HG03095 (cell line): ENCODE data around the gene USP20.

ENCODE experiments used
- ATAC-seq: cut with Tn5 transposase; IDR thresholded peaks from one replicate; pipeline ENCODE4 v1.9.1; 2021; ENCODE audit warnings: moderate library complexity; ENCODE audit not compliant: unreplicated experiment

USP20 gene

GRCh38 chr9:129874261-129875101 lies 39.2 kb downstream of the USP20 start:
- ATAC-seq, result no peak

DNA sequence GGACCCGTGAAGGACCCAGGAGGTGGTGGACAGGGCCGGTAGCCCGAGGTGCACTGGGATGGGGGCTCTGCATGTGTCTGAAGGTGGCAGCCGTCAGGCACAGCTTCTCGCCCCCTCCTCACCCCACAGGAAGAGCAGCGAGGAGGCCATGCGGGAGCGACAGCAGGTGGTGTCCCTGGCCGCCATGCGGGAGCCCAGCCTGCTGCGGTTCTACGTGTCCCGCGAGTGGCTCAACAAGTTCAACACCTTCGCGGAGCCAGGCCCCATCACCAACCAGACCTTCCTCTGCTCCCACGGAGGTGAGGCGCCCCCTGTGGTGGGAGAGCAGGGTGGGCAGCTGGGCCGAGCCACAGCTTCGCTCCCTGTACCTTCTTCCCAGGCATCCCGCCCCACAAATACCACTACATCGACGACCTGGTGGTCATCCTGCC lies 39.9 kb downstream of the USP20 start:
- ATAC-seq, result no peak

- ATAC-seq, result no peak
These were observed 40.6 kb downstream of the USP20 start for GRCh38 chr9:129875687-129876395.

DNA sequence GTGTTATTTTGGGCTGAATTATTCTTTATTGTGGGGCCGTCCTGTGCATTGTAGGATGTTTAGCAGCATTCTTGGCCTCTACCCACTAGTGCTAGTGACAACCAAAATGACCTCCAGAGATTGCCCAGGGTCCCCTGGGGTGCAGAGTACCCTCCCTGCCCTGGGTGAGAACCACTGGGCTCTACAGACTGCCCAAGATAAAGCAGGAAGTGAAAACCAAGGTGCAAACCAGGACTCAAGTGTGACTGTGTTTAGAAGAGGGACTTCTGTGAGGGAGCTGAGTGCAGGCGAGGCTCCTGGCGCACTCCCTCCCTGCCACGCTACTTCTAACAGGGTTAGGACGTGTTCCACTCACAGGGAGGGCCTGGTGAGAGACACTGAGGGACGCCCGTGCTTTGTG lies 41.6 kb downstream of the USP20 start:
- no peak for ATAC-seq

- no peak for ATAC-seq
These were observed 43.0 kb downstream of the USP20 start for GRCh38 chr9:129878291-129878690.

- no peak for ATAC-seq
These were observed 43.9 kb downstream of the USP20 start for GRCh38 chr9:129879103-129879699.

DNA sequence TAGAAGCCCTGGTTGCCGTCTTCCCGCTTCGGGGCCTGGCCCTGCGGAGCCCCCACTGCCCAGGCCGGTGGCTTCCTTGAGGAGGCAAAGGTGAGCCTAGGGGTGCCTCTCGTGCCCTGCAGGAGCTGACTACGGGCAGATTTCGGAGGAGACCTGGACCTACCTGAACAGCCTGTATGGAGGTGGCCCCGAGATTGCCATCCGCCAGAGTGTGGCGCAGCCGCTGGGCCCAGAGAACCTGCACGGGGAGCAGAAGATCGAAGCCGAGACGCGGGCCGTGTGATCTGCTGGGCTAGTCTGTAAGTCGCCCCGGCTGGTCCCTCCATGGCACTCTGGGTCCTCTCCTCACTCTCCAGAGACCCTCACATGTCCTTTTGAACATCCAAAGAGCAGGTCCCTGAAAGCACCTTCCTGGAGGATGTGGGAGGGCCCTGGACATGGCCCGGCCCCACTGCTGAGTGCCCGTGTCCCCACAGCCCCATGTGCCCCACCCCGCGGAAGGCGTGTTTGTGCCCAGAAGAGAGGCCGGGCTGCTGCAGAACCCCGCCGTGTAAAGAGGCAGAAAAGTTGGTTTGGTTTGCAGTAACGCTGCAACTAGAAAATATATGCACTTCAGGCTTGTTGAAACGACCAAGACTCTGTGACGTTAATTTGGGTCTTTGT lies 44.9 kb downstream of the USP20 start:
- ATAC-seq, result no peak

DNA sequence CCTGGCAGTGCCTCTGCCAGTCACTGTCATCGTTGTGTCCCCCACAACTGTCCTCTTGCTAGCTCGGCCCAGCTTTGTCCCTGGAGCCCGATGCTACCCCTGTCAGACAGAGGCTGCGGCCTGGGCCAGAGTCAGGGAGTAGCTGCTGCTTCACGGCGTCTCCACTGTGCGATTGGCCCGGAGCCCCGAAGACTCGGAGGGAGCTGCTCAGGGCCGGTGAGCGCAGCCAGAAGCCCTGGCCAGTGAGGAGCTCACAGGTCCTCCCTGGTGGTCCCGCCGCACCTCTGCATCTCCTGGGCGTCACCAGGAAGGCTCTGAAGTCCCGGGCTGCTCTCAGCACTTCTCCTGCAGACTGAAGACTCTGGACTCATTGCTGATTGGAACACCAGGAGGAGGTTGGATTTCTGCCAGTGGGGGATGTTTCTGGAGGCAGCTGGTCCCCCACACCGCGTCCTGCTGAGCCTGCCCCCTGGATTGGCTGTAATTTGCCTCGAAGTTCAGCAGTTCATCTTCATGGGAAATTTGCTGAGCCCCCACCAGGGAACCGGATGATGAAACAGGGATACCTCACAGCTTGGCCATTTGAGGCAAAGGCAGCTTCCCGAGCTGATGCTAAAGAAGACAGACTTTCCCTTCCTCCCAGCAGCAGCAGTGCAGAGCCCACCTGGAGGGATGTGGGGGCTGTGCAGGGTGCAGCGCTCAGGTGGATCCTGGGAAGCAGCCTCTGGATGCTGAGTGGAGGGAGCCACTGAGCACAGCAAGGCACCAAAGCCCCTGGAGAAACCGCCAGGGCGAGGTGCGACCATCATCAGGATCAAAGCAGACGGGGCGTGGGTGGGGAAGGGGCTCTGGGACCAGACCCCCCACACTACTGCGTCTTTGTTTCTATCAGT lies 45.6 kb downstream of the USP20 start:
- no peak for ATAC-seq

DNA sequence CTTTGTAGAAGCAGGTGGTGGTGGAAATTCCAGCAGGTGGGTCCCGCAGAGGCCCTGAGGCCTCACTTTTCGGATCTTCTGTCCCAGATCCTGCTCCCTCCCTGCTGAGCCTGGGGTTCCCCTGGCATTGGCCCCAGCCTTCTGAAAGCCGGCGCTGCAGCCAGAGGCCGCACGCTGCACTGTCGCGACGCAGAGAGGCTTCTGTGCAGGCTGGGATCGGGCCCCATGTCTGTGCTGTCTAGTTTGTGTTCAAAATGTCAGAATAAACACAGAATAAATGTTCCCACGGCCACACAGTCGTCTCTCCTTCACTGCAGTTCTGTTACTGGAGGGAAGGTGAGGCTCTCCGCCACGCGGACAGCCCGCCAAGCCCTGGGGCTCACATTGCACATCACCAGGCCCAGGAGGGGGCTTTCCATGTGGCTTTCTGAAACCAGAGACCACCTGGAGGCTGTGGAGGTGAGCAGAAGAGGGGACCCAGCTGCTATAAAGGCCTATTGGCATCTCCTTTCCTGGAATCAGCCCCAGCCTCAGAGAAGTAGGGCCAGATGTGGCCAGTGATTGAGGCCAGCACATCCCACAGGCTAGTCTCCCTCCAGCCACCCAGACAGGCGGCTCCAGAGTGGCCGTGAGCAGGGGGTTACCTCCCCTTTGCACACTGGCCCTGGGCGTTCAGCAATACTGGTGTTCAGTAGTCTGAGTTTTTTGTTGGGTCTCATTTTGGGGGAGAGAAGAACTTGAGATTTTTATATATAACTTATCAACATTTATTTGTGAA lies 46.5 kb downstream of the USP20 start:
- no peak for ATAC-seq

- peak; percentile 40 for ATAC-seq
These were observed 49.2 kb downstream of the USP20 start for GRCh38 chr9:129884220-129885017.

DNA sequence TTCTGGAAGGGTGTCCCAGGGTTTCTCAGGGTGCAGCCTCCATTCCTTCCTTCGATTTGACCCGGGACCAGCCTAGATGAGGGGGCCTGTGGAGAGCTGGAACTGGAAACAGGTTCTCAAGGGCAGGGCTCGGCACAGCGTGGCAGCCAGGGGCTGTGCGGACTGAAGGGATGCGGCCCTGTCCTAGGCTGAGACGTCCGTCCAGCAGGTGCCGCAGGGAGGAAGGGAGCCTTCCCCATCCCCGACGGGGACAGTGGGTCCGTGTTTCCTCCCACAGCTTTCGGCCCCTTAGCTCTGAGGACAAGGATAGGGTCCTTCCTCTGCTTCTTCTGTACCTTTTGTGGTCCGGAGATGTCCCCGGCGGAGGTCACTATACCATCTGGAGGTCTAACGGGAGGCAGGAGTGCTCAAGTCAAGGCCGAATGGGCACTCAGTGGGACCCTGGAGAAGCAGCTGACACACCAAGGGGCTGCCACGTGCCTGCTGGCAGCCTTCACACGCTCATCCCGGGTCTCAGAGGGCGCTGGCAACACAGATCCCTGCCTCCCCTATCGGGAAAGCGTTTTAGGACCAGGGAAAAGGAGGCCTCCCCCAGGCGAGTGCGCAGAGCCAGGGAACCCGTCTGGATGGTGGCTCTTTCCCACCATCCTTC lies 49.9 kb downstream of the USP20 start:
- no peak for ATAC-seq

DNA sequence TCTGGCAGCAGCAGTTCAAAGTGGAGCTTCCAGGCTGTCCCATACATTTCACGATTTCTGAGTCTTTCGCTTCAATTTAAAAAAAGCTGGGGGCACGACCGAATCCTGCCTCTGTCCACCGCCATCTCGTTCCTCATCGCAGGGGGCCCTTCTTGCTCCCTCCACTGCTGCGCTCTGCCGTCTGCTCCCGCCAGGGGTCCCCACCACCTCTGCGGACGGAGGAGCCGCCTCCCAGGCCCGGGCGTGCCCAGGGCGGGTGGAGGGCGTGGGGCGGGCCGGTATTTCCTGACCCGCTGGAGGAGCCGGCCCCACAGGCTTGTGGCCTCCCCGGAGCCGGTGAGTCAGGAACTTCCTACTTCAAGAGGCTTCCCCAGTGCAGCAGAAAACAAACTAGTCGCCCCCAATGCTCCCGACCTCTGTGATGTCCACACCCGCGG lies 50.4 kb downstream of the USP20 start:
- peak; percentile 23 for ATAC-seq

DNA sequence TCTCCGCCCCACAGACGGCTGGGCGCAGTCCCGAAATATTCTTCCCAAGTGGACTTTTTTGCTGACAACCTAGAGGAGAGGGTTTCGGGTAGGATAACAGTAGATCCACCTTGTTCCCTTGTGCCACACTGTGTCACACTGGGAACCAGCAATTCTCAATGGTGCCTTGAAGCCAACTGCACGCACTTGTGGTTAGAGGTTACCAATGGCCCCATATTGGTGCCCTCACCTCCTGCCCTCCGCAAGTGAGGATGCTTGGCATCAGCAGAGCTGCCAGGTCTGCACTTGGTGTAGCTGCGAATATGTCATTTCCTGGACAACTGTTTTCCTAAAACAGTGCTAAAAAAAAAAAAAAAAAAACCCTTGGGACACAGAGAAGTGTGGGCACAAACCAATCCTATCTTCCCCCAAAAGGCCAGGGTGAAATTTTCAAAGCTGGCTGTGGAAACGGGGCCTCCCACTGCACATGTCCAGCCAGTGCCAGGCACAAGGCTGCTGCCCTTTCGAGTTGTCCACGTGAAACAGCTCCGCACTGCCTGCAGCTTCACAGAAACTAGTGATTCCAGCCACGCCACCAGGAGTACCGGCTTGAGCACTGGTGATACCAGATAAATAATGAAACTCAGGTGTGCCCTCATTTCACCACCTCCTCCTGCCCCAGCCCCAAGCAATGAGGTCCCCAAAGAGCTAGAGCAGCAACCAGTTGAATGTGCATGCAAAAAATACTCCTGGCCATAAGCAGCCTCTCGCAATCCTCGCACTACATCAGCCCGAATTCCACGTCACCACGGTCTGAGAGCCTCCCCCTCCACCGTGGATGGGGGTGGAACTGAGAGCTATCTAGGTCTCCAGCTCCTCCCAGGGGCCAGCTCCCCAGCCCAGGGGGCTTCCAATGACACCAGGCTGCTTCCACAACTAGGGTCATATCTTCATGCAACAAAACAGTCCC lies 51.2 kb downstream of the USP20 start:
- ATAC-seq, result no peak

DNA sequence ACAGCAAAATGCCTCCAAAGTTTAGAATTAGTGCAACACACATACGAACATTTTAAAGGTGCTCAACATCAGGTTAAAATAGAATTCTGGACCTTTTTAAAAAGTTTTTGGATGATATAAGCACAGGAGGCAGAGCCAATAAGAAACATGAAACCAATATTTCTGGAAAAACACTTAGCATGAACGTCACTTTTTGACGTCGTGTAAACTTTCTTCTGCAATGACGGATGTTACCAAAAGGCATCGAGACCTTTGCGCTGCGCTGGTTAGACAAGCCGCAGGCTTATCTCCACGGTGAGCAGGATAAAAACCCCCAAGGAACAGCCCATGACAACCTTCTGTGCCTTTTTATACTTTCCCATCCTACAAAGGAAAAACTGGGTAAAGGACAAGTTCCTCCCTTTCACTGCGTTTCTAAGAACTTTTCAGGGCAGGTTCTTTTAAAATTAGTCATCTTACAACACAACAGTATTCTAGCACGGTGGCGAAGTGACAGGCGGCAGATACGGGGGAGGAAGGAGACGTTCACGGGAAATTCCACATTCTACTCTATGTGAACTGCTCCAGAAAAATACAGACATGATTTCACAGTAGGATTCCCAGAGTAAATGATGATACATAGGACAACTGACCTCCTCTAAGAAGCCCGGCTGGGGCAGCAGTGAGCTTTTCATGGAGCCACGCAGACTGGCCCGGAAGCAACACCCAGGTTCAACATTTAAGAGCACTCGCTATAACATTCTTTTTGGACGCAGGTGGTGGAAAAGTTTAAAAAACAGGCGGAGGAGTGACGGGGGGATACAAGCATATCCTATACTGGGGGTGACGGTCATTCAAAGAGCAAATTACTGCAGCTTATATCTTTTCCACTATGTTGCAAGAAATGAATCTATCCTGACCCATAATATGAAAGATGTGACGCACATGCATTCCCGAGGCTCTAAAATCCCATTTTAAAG lies 52.4 kb downstream of the USP20 start:
- no peak for ATAC-seq

- peak; percentile 49 for ATAC-seq
These were observed 53.2 kb downstream of the USP20 start for GRCh38 chr9:129888293-129889121.
